Liver (tissue), 10 donors: ENCODE results near the gene CEP20. TPM values are rescaled to one million over a fixed set of nuclear protein-coding genes. Genes with fewer than 3 reads are reported as not detected.

Experiments used
- DNase-seq: peaks from one replicate; pipeline ENCODE4 v3.0.0-alpha.2; 2017; ENCODE audit warnings: low spot score
- H3K27ac ChIP-seq, 2 donors: one replicate each; pipeline ENCODE4 v1.7.0; 2013; ENCODE audit warnings: inconsistent platforms in 2 of 2, low read length in 2 of 2, control low read depth in 1 of 2, low read depth in 1 of 2, mild to moderate bottlenecking in 1 of 2
- H3K27me3 ChIP-seq, 4 donors: one replicate each; pipeline versions ENCODE4 v1.6.1 to v1.7.0; 2013; ENCODE audit warnings: low read length in 3 of 4, inconsistent platforms in 1 of 4, mild to moderate bottlenecking in 1 of 4, moderate library complexity in 1 of 4; ENCODE audit not compliant: control insufficient read depth in 4 of 4, insufficient read depth in 4 of 4
- H3K36me3 ChIP-seq, 4 donors: one replicate each; pipeline versions ENCODE4 v1.6.1 to v1.7.0; 2013; ENCODE audit warnings: low read length in 3 of 4, mild to moderate bottlenecking in 3 of 4, low read depth in 1 of 4, moderate library complexity in 1 of 4; ENCODE audit not compliant: control insufficient read depth in 4 of 4, insufficient read depth in 3 of 4
- H3K4me1 ChIP-seq, 4 donors: one replicate each; pipeline versions ENCODE4 v1.6.1 to v1.7.0; 2013; ENCODE audit warnings: low read length in 3 of 4, mild to moderate bottlenecking in 3 of 4, moderate library complexity in 1 of 4; ENCODE audit not compliant: control insufficient read depth in 4 of 4, insufficient read depth in 4 of 4
- H3K4me3 ChIP-seq, 3 donors: one replicate each; pipeline versions ENCODE4 v1.6.1 to v1.7.0; 2013; ENCODE audit warnings: low read length in 3 of 3, control low read depth in 1 of 3, low read depth in 1 of 3, mild to moderate bottlenecking in 1 of 3
- H3K9ac ChIP-seq, 2 donors: one replicate each; pipeline ENCODE4 v1.7.0; 2013; ENCODE audit warnings: low read length in 2 of 2, mild to moderate bottlenecking in 2 of 2, moderate library complexity in 2 of 2, control low read depth in 1 of 2, low read depth in 1 of 2
- H3K9me3 ChIP-seq, 4 donors: one replicate each; pipeline versions ENCODE4 v1.6.1 to v1.7.0; 2013; ENCODE audit warnings: low read length in 3 of 4; ENCODE audit not compliant: control insufficient read depth in 4 of 4
- FOXA1 ChIP-seq: IDR thresholded peaks from 2 replicates; pipeline ENCODE4 v1.6.1; 2016; ENCODE audit warnings: antibody characterized with exemption
- HNF4A ChIP-seq, 2 donors: conservative IDR thresholded peaks; 2 replicates each; pipeline ENCODE4 v1.6.1; 2016; ENCODE audit warnings: antibody characterized with exemption in 2 of 2, mild to moderate bottlenecking in 2 of 2
- HNF4G ChIP-seq: IDR thresholded peaks from 2 replicates; pipeline ENCODE4 v1.6.1; 2016; ENCODE audit warnings: antibody characterized with exemption
- NR2F2 ChIP-seq: IDR thresholded peaks from 2 replicates; pipeline ENCODE4 v1.6.1; 2016; ENCODE audit warnings: antibody characterized with exemption
- RXRA ChIP-seq, 2 donors: IDR thresholded peaks; 2 replicates each; pipeline ENCODE4 v1.6.1; 2017 to 2018; ENCODE audit warnings: antibody characterized with exemption in 2 of 2, mild to moderate bottlenecking in 1 of 2
- SP1 ChIP-seq: IDR thresholded peaks from 2 replicates; pipeline ENCODE4 v1.6.1; 2018; ENCODE audit warnings: antibody characterized with exemption, mild to moderate bottlenecking
- polyA plus RNA-seq, 2 donors: library from polyadenylated mRNA; stranded (reverse) in 1 of 2; unstranded in 1 of 2; fragments of 200-250 nt in 1 of 2; fragments of >200 nt in 1 of 2; fragmentation: Nextera tagmentation in 1 of 2; extraction: Ambion mirVana in 1 of 2; gene quantifications; one replicate each; pipeline versions ENCODE4 v1.2.1 to v1.2.3, GENCODE V29; 2013 to 2015
- small RNA-seq: library from RNA; depleted of rRNA; stranded (forward); fragments of <200 nt; gene quantifications from one replicate; pipeline ENCODE3, GENCODE V24; 2014
- total RNA-seq, 2 donors: library from RNA; depleted of rRNA; stranded (reverse); fragments of >200 nt; gene quantifications; one replicate each; pipeline ENCODE4 v1.2.3, GENCODE V29; 2014
- donor health status: healthy.
- donor health status: healthy.
- donor health status: healthy.
- donor health status: healthy.
- donor health status: healthy.

Gene CEP20
- total and polyA plus RNA-seq, 4 donors: 10.7 to 19.2 (median 13.3) TPM

GRCh38 chr16:15816228-15816627 is 72.2 kb downstream of the CEP20 start:
- peaks cover 2 to 10% (median 6%) of the 10 kb centered on the region in 4 donors for H3K9me3 ChIP-seq
- H3K4me3 ChIP-seq: no peak overlapping the region
- no peaks in the 10 kb centered on the region for H3K27me3 ChIP-seq
- no peak overlapping the region for H3K27ac ChIP-seq
- H3K9ac ChIP-seq: no peak overlapping the region
- H3K36me3 ChIP-seq: no peaks in the 10 kb centered on the region
- TF ChIP-seq NR2F2: no peak
- no peak for TF ChIP-seq HNF4A (conservative IDR thresholded peaks at IDR 0.05)
- no peak for TF ChIP-seq HNF4G
- TF ChIP-seq RXRA (IDR thresholded peaks at IDR 0.05): no peak
- TF ChIP-seq FOXA1: no peak
- TF ChIP-seq SP1: no peak
- no peaks in the 10 kb centered on the region for H3K4me1 ChIP-seq
- no peak for DNase-seq

Small RNA genes lying within 50 kb of the gene (small RNA-seq; reads per million reads assigned to genes)
- not detected for gene RNU6-213P

Other genes with a start within 250 kb of the CEP20 start
- gene MARF1, start 245.4 kb downstream of the CEP20 start, total RNA-seq: 10 to 100 TPM; 16.5 to 19.8 TPM
- 1 to 10 TPM; 7.0 to 8.6 TPM for gene MARF1, start 245.4 kb downstream of the CEP20 start, polyA plus RNA-seq
- gene NDE1, start 238.4 kb downstream of the CEP20 start, total RNA-seq: 10 to 100 TPM in 1 of 2 donors, 1 to 10 TPM in 1; 5.8 to 17.3 TPM
- gene NDE1, start 238.4 kb downstream of the CEP20 start, polyA plus RNA-seq: 1 to 10 TPM; 2.5 to 3.0 TPM
- gene MYH11, start 31.6 kb downstream of the CEP20 start, total RNA-seq: 10 to 100 TPM in 1 of 2 donors, under 1 TPM in 1; 0.51 to 33.7 TPM
- 1 to 10 TPM; 1.1 to 6.9 TPM for gene MYH11, start 31.6 kb downstream of the CEP20 start, polyA plus RNA-seq
- 1 to 10 TPM; 6.9 to 7.7 TPM for gene ABCC1, start 61.0 kb upstream of the CEP20 start, total RNA-seq
- 1 to 10 TPM in 1 of 2 donors, under 1 TPM in 1; 0.85 to 1.6 TPM for gene ABCC1, start 61.0 kb upstream of the CEP20 start, polyA plus RNA-seq